SU-DHL-6 (cell line): ENCODE results near the gene NEURL1B.

Source experiments
- EZH2phosphoT487 ChIP-seq: fragments of 200-600 bp; sonication (generic), shearing (Covaris generic); conservative IDR thresholded peaks from 2 replicates; pipeline ENCODE4 v1.6.1; 2018; ENCODE audit warnings: mild to moderate bottlenecking, antibody characterized with exemption, low read length, moderate library complexity, mixed read lengths
- TF ChIP-seq, protein P1 (sequence below): fragments of 200-600 bp; sonication (generic); IDR thresholded peaks from one replicate; pipeline ENCODE4 v1.5.1; 2017; ENCODE audit warnings: antibody characterized with exemption, mild to moderate bottlenecking, low read length, moderate library complexity; ENCODE audit not compliant: insufficient read depth, poor library complexity, severe bottlenecking

DNA sequence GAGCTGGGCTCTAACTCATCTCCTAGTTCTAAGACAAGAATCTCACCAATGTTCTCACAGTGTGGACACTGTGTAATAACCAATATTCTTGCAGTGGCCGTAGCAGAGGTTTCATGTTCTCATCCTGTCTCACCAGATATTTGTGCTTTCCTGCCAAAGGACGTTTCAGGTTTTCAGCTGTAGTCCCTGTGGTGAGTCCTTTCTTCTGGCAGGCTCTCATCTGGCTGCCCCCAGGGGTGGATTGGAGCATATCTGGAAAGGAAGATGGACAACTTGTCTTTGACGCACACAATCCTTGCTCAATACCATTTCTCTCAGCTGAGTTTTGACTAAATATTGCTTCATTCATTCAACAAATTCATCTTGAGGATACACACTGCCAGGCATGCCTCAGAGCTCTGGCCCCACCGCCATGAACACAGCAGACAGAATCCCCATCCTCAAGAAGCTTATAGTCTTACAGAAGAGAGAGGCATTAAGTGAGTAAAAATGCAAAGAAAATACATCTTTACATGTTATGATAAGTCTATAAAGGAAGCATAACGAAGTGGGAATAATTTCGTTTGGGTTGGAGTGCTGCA lies 33.8 kb upstream of the NEURL1B start:
- TF ChIP-seq, protein P1, sequence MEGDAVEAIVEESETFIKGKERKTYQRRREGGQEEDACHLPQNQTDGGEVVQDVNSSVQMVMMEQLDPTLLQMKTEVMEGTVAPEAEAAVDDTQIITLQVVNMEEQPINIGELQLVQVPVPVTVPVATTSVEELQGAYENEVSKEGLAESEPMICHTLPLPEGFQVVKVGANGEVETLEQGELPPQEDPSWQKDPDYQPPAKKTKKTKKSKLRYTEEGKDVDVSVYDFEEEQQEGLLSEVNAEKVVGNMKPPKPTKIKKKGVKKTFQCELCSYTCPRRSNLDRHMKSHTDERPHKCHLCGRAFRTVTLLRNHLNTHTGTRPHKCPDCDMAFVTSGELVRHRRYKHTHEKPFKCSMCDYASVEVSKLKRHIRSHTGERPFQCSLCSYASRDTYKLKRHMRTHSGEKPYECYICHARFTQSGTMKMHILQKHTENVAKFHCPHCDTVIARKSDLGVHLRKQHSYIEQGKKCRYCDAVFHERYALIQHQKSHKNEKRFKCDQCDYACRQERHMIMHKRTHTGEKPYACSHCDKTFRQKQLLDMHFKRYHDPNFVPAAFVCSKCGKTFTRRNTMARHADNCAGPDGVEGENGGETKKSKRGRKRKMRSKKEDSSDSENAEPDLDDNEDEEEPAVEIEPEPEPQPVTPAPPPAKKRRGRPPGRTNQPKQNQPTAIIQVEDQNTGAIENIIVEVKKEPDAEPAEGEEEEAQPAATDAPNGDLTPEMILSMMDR: no peak
- TF ChIP-seq EZH2phosphoT487: no peak
